ENCODE data around the gene MX1.
"Not testable (repeated sequence)": the region's sequence is repeated elsewhere in the genome, so short reads cannot be mapped to it uniquely, and the experiment has no call there.

The MX1 gene

DNA sequence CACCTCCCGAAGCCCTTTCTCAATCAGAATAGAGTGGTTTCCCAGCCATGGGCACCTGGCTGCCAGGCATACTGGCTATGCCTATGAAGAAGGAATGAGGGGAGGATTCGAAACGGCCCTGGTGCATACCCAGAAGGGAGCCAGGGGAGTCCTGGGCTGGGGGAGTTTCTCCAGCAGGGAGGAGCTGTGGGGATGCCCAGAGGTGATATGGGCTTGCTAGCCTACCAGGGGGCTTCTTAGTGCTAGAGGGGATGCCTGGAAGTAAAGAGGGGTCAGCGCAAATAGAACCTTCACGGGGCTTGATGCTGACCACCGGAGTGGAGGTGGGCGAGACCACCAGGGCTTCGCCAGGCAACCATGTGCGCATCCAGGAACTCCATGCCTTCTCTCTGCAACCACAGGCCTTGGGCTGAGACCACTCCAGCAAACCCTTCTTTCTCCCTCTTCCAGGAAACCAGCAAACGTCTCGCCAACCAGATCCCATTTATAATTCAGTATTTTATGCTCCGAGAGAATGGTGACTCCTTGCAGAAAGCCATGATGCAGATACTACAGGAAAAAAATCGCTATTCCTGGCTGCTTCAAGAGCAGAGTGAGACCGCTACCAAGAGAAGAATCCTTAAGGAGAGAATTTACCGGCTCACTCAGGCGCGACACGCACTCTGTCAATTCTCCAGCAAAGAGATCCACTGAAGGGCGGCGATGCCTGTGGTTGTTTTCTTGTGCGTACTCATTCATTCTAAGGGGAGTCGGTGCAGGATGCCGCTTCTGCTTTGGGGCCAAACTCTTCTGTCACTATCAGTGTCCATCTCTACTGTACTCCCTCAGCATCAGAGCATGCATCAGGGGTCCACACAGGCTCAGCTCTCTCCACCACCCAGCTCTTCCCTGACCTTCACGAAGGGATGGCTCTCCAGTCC, 18.2 kb upstream of the MX1 start:
- DNase-seq = no peak

DNA sequence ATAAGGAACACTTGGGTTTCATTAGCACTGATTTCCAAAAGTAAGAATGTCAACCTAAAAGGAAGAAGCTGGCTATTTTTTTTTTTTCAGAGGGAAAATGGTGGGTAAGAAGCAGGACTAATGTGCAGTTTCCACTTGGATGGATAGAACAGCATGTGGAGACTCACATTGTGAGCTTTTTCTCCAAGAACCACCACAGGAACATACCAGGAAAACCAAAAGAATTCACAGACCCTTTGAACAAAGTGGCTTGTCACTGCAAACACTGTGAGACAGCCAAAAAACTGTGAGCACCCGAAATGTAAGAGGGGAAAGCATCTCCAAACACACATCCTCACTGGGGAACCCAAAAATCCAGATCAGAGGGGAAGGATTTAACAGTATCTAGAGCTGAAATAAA, 15.7 kb upstream of the MX1 start:
- DNase-seq = no peak

DNA sequence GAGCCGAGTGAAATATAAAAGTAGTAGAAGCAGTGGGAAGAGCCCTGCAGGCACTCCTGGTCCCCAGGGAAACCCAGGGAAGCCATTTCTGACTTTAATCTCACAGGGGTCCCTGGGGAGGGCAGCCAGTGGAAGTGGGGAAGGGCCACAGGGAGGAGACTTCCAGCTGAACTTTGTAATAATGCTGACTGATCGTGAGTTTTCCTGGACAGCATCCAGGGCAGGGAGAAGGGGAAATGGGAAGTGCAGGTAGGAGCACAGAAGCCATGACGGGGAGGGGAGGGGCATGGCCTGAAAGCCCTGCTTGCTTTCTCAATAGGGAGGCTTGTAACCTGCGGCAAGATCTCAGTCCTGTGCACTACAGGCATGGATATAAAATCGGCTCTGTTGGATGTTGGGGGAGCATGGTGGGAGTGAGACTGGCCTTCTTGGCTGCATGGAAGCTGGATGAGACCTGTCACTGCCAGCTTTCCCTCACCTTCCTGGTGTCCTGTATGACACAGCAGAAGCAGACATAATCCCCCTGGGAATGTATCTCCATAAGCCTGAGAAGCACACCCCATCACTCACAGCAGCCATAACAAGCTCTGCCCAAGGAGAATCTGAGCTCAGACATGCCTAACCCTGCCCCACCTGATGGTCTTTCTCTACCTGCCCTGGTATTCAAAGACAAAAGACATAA, 15.1 kb upstream of the MX1 start:
- no peak for DNase-seq

DNA sequence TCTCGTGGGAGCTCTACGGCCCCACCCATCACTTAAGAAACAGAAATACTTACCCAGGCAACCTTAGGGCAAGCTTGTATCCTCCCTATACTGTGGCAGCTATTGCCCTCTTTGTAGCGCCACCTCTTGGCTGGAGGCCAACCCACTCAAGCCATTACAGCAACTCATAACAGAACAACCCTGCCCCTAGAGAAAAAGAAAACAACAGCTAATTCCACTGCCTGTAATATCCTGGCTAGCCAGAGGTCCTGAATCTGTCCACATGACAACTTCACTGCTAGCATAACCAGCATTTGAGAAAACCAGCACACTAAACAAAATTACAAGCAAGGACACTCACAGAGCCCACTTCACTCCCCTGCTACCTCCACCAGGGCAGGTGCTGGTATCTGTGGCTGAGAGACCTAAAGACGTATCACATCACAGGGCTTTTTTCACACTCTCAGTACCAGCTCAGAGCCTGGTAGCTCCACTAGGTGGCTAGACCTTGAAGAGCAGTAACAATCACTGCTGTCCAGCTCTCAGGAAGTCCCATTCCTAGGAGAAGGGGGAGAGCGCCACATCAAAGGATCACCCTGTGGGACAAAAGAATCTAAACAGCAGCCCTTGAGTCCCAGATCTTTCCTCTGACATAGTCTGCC, 14.5 kb upstream of the MX1 start:
- DNase-seq = no peak

DNA sequence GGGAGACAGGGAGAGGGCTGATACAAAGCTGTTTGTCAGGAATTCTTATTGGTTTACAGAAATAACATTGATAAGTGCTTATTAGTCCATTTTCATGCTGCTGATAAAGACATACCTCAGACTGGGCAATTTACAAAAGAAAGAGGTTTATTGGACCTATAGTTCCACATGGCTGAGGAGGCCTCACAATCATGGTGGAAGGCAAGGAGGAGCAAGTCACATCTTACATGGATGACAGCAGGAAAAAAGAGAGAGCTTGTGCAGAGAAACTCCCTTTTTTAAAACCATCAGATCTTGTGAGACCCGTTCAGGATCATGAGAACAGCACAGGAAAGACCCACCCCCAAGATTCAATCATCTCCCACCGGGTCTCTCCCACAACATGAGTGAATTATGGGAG, 8.5 kb upstream of the MX1 start:
- not testable (repeated sequence) for DNase-seq

DNA sequence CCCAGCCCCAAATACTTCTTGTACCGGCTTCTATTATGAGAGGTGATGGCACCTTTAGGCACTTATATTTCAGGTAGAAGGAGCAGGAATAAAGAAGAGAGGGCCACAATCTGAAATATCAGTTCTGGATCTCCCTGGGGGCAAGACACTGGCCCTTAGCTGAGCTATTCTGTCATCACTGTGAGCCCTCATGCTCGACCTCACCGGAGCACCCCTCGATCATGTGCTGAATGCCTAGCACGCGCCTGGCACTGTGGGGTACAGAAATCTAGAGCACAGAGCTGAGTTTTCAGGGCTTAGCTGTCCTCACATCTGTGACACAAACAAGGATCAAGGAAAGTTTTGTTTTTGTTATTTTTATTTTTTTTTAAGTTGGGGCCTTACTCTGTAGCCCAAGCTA, 7.6 kb upstream of the MX1 start:
- DNase-seq = no peak

DNA sequence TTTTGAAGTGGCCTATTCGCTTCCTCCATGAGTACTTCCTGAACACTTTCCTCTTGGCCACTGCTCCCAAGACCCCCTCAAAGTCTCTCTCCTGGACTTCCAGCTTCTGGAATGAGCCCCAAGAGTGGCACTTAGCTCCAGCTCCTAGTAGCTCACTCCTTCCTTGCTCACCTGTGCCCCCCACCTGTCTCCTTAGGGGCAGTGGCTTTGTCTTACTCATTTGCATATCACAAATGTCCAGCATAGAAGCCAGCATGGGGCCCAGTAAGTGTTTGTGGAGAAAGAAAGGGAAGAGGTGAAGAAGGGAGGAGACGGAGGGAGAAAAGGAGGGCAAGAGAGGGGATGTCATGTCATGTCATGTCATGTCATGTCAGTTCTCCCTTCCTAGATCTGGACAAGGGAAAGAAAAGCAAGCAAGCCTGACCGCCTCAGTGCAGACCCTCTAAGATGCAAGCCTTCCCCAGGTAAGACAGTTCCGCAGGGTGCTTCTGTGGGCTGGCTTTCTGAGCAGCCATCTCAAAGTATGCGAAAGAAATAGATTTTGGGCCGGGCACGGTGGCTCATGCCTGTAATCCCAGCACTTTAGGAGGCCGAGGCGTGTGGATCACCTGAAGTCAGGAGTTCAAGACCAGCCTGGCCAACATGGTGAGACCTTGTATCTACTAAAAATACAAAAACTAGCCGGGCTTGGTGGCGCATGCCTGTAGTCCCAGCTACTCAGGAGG, 6.9 kb upstream of the MX1 start:
- DNase-seq = no peak

DNA sequence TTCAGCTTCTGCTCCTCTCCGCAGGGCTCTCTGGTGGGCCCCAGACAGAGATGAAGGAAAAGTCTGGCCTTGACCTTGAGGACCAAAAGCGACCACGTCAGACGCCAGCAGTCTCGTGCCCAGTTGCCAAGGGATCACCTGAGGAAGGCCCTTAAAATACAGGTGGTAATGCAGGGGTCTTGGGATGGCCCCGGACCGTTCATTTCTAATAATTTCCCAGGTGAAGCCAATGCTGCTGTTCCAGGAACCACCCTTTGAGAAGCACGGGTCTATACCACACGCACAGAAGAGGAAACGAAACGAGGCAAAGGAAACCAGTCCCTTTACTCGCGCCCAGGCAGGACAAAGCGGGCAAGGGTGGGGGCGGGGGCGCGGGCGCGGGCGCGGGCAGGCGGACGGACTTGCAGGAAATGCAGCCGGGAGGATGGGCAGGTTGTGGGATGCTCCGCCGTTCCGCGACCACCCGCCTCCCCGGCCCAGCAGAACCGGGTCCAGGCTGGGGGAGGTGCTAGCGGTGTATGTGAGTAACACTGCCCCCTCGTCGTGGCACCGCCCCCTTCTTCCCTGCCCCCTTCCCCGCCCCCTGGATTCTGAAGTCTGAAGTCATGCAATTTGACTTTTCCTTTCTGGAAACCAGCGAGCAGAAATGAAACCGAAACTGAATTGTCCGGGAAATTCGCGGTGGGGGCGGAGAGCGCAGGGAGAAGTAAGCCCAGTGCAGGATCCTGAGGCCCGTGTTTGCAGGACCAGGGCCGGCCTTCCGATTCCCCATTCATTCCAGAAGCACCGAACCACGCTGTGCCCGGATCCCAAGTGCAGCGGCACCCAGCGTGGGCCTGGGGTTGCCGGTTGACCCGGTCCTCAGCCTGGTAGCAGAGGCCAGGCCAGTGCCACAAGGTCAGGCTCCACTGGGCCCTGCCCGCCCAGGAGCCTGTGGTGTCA, 5.8 kb upstream of the MX1 start:
- peak; percentile 76 for DNase-seq

DNA sequence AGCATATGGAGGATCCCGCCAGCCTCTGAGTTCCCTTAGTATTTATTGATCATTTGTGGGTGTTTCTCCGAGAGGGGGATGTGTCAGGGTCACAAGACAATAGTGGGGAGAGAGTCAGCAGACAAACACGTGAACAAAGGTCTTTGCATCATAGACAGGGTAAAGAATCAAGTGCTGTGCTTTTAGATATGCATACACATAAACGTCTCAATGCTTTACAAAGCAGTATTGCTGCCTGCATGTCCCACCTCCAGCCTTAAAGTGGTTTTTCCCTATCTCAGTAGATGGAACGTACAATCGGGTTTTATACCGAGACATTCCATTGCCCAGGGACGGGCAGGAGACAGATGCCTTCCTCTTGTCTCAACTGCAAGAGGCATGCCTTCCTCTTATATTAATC, 5.0 kb upstream of the MX1 start:
- peak; percentile 7 for DNase-seq

DNA sequence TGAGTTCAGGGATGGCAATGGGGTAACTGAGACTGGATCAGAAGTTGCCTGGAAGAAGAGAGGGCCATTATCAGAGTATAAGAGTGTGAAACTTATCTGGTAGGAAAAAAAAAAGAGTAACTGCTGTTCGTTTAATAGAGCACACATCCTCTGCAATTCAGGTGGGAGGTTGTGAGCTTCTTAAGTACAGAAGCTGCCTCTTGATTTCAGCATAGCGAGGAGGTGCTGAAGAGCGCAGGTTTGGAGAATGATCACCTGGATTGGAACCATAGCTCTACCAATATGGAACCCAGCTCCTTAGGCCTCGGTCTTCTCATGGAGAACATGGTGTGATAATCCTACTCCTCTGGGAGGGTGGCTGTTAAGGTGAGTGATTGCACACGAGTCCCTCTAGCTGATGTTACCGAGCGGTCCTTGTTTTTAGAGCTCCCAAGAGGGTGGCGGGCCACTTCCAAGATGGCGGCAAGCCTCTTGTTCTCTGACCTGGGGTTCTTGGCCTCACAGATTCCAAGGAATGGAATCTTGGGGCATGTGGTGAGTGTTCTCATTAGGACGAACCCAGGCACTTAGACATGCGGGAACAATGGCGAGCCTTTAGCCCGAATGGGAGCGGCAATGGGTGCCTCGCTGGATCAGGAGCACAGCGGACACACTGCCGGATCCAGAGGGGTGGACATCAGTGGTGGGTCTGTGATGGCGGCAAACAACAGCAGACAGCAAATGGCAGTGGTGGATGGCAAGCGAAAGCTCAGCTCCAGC, 3.3 kb upstream of the MX1 start:
- no peak for DNase-seq

DNA sequence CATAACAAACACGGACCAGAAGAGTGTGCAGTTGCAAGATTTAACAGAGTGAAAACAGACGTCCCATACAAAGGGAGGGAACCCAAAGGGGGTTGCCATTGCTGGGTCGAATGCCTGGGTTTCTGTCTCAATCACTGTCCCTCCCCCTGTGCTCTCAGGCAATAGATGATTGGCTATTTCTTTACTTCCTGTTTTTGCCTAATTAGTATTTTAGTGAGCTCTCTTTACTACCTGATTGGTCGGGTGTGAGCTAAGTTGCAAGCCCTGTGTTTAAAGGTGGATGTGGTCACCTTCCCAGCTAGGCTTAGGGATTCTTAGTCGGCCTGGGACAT, 2.8 kb upstream of the MX1 start:
- not testable (repeated sequence) for DNase-seq

DNA sequence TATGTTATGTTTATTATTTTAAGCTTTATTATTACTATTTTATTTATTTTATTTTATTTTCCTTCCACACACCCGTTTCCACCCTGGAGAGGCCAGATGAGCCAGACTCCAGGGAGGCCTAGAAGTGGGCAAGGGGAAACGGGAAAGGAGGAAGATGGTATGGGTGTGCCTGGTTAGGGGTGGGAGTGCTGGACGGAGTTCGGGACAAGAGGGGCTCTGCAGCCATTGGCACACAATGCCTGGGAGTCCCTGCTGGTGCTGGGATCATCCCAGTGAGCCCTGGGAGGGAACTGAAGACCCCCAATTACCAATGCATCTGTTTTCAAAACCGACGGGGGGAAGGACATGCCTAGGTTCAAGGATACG, 468 bp upstream of the MX1 start:
- no peak for DNase-seq

DNA sequence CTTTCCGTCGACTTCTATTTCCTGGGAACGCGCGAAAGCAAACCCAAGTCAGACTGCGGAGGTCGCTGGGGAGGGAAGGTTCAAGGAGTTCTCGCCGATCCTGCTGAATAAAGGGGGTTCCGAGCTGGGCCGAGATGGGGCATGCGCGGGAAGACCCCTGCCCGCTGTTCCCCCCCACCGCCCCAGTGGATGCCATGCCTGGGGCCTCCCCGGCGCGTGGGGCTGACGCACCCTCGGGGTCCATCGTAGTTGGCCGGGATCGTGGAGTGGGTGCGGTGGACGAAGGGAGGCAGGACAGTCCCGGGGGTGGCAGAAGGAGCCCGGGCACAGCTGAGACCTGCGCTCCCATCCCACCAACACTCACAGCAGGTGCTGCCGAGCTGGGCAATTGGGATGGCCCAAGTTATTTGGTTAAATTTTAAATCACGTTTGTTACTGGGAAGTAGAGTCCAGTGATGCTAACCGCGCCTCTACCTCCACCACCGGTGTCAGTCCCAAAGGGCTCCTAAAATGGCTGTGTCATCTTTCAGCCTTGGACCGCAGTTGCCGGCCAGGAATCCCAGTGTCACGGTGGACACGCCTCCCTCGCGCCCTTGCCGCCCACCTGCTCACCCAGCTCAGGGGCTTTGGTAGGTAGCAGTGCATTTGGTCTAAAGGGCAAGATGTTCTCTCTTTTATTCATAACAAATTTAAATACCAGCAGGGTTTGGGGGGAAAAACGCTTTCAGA, 801 bp downstream of the MX1 start:
- no peak for DNase-seq

DNA sequence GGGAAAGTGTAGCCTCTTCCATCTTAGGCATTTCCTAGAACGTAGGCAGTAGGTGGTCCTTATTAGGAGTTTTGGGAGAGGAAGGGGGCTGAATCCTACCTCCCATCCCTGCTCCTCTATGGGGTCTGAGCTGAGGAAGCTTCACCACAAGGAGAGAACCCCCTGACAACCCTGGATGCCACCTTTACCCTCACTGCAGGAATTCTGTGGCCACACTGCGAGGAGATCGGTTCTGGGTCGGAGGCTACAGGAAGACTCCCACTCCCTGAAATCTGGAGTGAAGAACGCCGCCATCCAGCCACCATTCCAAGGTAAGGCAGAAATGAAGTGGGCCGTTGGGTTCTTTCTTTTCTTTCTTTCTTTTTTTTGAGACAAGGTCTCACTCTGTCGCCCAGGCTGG, 1.5 kb downstream of the MX1 start:
- no peak for DNase-seq

DNA sequence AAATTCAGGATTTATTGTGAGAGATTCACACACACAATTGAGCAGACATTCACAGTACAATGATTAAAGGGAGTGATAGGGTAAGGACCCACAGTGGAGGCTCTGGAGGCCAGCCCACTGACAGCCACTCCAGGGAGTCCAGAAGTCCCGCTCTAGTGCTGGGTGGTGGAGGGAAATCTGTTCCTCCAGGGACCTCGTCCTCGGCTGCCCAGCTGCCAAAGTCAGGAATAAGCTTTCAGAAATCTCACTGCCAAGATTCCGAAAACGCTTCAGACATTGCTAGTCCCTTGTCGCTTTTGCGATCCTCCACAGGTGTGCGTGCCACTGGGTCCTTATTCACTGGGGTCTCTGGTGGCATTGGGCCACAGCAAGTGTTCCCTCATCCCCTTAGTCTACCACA, 2.3 kb downstream of the MX1 start:
- no peak for DNase-seq

DNA sequence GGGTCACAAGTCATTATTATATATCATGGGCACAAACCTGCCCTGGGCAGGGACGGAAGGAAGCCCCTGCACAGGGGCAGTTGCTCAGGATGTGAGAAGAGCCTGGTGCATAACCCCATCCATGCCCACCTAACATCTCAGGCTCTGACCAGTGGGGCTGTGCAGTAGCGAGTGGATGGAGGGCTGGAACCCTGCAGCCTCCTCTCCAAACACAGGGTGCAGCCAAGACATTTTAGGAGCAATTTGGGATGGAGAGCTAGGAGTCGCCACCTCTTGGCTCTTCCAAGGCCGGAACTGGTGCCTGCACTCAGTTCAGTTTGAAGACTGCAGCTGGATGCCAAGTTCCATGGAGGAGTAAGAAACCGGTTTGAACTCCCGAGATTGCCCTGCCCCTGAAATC, 2.8 kb downstream of the MX1 start:
- DNase-seq = no peak

DNA sequence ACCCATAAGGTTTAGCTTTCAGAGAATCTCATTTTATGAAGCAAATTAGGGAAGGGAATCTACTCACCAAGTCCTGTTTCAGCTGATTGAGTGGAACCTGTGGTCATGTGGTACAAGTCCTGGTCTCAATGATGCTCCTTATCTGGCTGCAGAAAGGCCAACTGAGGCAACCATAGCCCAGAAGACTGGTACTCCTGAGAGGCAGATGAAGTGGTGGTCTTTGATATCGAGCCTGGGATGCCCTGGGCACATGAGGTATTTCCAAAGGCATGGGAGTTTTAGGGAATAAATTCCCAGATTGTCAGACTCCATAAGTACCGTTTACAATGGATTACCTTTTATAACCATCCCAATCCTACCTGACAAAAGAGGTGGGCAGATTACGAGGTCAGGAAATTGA, 3.3 kb downstream of the MX1 start:
- DNase-seq = no peak

DNA sequence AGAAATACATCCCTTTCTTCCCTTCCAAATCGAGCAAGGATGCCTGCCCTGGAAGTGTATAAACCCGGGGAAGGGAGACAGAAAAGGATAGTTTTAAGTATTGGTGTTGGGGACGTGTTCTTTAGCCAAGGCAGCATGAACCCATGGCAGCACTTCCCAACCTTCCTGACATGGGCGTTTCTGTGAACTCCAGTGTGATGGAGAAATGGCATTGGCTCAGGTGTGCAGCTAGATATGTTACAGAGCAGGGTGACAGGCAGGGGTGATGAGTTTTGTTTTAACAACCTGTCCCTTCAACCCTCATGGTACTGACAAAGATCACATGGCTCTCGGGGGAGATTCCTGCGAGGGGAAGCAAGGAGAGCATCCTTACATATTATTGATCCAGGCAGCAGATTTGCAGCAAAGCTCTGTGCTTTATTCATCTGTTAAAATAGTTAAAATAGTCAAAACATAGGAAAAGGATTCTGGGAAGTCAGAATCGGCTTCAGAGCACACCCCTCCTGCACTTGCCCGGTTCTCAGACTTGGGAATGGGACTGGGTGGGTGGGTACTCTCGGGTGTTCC, 4.0 kb downstream of the MX1 start:
- DNase-seq = no peak

DNA sequence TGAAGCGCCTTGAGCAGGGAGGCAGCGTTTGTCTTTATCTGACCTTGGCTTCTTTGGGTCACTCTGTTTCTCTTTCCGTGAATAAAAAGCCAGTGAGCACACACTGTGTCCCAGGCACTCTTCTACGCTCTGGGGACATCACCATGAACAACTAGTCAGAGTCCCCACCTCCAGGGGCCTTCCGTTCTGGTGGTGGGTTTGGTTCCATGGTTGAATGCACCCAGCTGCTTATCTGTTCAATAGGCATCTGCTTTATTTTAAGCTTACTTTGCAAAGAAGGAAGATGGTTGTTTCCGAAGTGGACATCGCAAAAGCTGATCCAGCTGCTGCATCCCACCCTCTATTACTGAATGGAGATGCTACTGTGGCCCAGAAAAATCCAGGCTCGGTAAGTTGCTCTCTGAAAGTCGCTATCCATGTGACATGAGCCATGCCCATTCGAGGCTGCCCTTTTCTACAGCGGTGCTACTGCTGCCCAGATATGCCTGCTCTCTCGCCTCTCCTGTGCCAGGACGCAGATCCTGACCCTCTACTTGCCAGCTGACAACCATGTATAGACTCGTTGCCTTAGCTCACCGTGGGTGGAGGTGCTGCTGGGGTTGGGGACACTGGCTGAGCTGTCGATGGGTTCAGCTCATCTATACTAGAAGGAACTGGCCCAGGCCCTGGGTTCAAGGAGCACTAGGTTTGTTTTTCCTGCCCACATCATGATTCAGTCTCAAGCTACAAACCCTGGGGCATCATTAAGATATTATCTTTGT, 5.9 kb downstream of the MX1 start:
- DNase-seq = no peak

Measured in DMS79 treated with DMSO at 0.1 percent for 48 hours (cell line).